Neural progenitor cell (in vitro differentiated cells): Measurements from ENCODE around the gene LRRC25. TPM values are rescaled to one million over a fixed set of nuclear protein-coding genes. Genes with fewer than 3 reads are reported as not detected.

Experiments
- DNase-seq: peaks from one replicate; pipeline ENCODE4 v3.0.0-alpha.2; 2016; ENCODE audit warnings: low spot score
- H2AFZ ChIP-seq: fragments of 200-600 bp; sonication (generic); replicated peaks from 2 replicates; pipeline ENCODE4 v1.6.1; 2016; ENCODE audit warnings: antibody characterized with exemption
- H3F3A ChIP-seq: fragments of 200-600 bp; sonication (generic); 2 replicates; pipeline ENCODE4 v1.6.1; 2016; ENCODE audit warnings: antibody characterized with exemption, low read depth
- H3K27ac ChIP-seq: fragments of 200-600 bp; sonication (generic); 2 replicates; pipeline ENCODE4 v1.5.1; 2016; ENCODE audit warnings: mild to moderate bottlenecking
- H3K27me3 ChIP-seq: fragments of 200-600 bp; sonication (generic); 2 replicates; pipeline ENCODE4 v1.6.1; 2016; ENCODE audit warnings: mild to moderate bottlenecking, moderate library complexity
- H3K36me3 ChIP-seq: fragments of 200-600 bp; sonication (generic); 2 replicates; pipeline ENCODE4 v1.5.1; 2016
- H3K4me1 ChIP-seq: fragments of 200-600 bp; sonication (generic); 2 replicates; pipeline ENCODE4 v1.6.1; 2016; ENCODE audit warnings: mixed run types
- H3K4me2 ChIP-seq: fragments of 200-600 bp; sonication (generic); 2 replicates; pipeline ENCODE4 v1.6.1; 2016
- H3K4me3 ChIP-seq: fragments of 200-600 bp; sonication (generic); 2 replicates; pipeline ENCODE4 v1.5.1; 2016
- H3K79me2 ChIP-seq: fragments of 200-600 bp; sonication (generic); 2 replicates; pipeline ENCODE4 v1.6.1; 2016; ENCODE audit warnings: low read depth
- H3K9ac ChIP-seq: fragments of 200-600 bp; sonication (generic); 2 replicates; pipeline ENCODE4 v1.6.1; 2016
- H3K9me3 ChIP-seq: fragments of 200-600 bp; sonication (generic); 2 replicates; pipeline ENCODE4 v1.5.1; 2016; ENCODE audit warnings: low read depth
- H4K20me1 ChIP-seq: fragments of 200-600 bp; sonication (generic); 2 replicates; pipeline ENCODE4 v1.6.1; 2016; ENCODE audit warnings: low read depth
- H3K27ac Mint-ChIP-seq: 3 replicates; pipeline ENCODE4 v1.8.0; 2021; ENCODE audit warnings: mixed read lengths
- H3K27me3 Mint-ChIP-seq: 2 replicates; pipeline ENCODE4 v1.8.0; 2022; ENCODE audit warnings: low read depth, mild to moderate bottlenecking, inconsistent platforms, moderate library complexity, mixed read lengths; ENCODE audit not compliant: insufficient read depth
- H3K36me3 Mint-ChIP-seq: 3 replicates; pipeline ENCODE4 v1.8.0; 2021; ENCODE audit warnings: mixed read lengths
- H3K4me1 Mint-ChIP-seq: 3 replicates; pipeline ENCODE4 v1.8.0; 2021; ENCODE audit warnings: mixed read lengths
- H3K4me3 Mint-ChIP-seq: 3 replicates; pipeline ENCODE4 v1.8.0; 2021; ENCODE audit warnings: mild to moderate bottlenecking, moderate library complexity, mixed read lengths
- H3K9me3 Mint-ChIP-seq: 3 replicates; pipeline ENCODE4 v1.8.0; 2020; ENCODE audit warnings: mixed read lengths
- EZH2 ChIP-seq: fragments of 200-600 bp; sonication (generic); IDR thresholded peaks from 2 replicates; pipeline ENCODE4 v1.6.1; 2017; ENCODE audit warnings: antibody characterized with exemption, mild to moderate bottlenecking, moderate library complexity
- EZH2phosphoT487 ChIP-seq: fragments of 200-600 bp; sonication (generic); IDR thresholded peaks from 2 replicates; pipeline ENCODE4 v1.6.1; 2017; ENCODE audit warnings: antibody characterized with exemption
- total RNA-seq: library from RNA; depleted of rRNA; stranded (reverse); fragments of >200 nt; gene quantifications from 2 replicates; pipeline ENCODE4 v1.2.3, GENCODE V29; 2015; ENCODE audit warnings: low replicate concordance
- TF ChIP-seq, protein P1 (sequence below): fragments of 200-600 bp; sonication (generic); IDR thresholded peaks from 2 replicates; pipeline ENCODE4 v1.5.1; 2017; ENCODE audit warnings: antibody characterized with exemption, mild to moderate bottlenecking

LRRC25 gene
- total RNA-seq, 1 donor from 2014 or later = not detected

GRCh38 chr19:18428787-18429674 is 31.6 kb upstream of the LRRC25 start:
- no peaks in the 10 kb centered on the region for H3K9me3 ChIP-seq
- no peak overlapping the region for H2AFZ ChIP-seq
- no peaks in the 10 kb centered on the region for H3K36me3 Mint-ChIP-seq
- peaks cover 6% of the 10 kb centered on the region for H3K27me3 Mint-ChIP-seq
- peak overlapping the region; percentile 88 for H3K4me2 ChIP-seq
- no peaks in the 10 kb centered on the region for H3K9me3 Mint-ChIP-seq
- peak overlapping the region; percentile 65 for H3K4me3 ChIP-seq
- no peak overlapping the region for H3K27ac Mint-ChIP-seq
- H3K27me3 ChIP-seq = no peaks in the 10 kb centered on the region
- no peak overlapping the region for H3K9ac ChIP-seq
- TF ChIP-seq, protein P1, sequence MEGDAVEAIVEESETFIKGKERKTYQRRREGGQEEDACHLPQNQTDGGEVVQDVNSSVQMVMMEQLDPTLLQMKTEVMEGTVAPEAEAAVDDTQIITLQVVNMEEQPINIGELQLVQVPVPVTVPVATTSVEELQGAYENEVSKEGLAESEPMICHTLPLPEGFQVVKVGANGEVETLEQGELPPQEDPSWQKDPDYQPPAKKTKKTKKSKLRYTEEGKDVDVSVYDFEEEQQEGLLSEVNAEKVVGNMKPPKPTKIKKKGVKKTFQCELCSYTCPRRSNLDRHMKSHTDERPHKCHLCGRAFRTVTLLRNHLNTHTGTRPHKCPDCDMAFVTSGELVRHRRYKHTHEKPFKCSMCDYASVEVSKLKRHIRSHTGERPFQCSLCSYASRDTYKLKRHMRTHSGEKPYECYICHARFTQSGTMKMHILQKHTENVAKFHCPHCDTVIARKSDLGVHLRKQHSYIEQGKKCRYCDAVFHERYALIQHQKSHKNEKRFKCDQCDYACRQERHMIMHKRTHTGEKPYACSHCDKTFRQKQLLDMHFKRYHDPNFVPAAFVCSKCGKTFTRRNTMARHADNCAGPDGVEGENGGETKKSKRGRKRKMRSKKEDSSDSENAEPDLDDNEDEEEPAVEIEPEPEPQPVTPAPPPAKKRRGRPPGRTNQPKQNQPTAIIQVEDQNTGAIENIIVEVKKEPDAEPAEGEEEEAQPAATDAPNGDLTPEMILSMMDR = no peak
- no peak for TF ChIP-seq EZH2phosphoT487
- no peak for TF ChIP-seq EZH2
- peaks cover 30% of the 10 kb centered on the region for H3K4me1 Mint-ChIP-seq
- DNase-seq = peak; percentile 98
- H3F3A ChIP-seq = peaks cover 45% of the 10 kb centered on the region
- H3K4me3 Mint-ChIP-seq = no peak overlapping the region
- peaks cover 1% of the 10 kb centered on the region for H3K79me2 ChIP-seq
- peaks cover 52% of the 10 kb centered on the region for H3K4me1 ChIP-seq
- H3K36me3 ChIP-seq = no peaks in the 10 kb centered on the region
- peak overlapping the region; percentile 50 for H3K27ac ChIP-seq
- H4K20me1 ChIP-seq = peaks cover 17% of the 10 kb centered on the region

- no peak overlapping the region for H3K9ac ChIP-seq
- H3K4me3 Mint-ChIP-seq = no peak overlapping the region
- H3K4me2 ChIP-seq = peak overlapping the region; percentile 88
Measured at GRCh38 chr19:18428173-18428786, 30.9 kb upstream of the LRRC25 start.

GRCh38 chr19:18427743-18428113 is 30.3 kb upstream of the LRRC25 start:
- H3K36me3 ChIP-seq = no peaks in the 10 kb centered on the region
- H3K9me3 Mint-ChIP-seq = no peaks in the 10 kb centered on the region
- no peak overlapping the region for H3K9ac ChIP-seq
- peaks cover 2% of the 10 kb centered on the region for H3K36me3 Mint-ChIP-seq
- peaks cover 41% of the 10 kb centered on the region for H3F3A ChIP-seq
- no peaks in the 10 kb centered on the region for H3K27me3 ChIP-seq
- H3K27me3 Mint-ChIP-seq = peaks cover 6% of the 10 kb centered on the region
- DNase-seq = no peak
- no peak overlapping the region for H3K4me2 ChIP-seq
- H2AFZ ChIP-seq = no peak overlapping the region
- peaks cover 28% of the 10 kb centered on the region for H4K20me1 ChIP-seq
- no peaks in the 10 kb centered on the region for H3K9me3 ChIP-seq
- peaks cover 42% of the 10 kb centered on the region for H3K4me1 Mint-ChIP-seq
- H3K4me3 ChIP-seq = no peak overlapping the region
- H3K27ac Mint-ChIP-seq = no peak overlapping the region
- no peak overlapping the region for H3K4me3 Mint-ChIP-seq
- peaks cover 51% of the 10 kb centered on the region for H3K4me1 ChIP-seq
- no peak overlapping the region for H3K27ac ChIP-seq
- TF ChIP-seq EZH2 (no peak), EZH2phosphoT487 (no peak)
- TF ChIP-seq, protein P1 = no peak
- no peaks in the 10 kb centered on the region for H3K79me2 ChIP-seq

More at GRCh38 chr19:18428173-18428786, 30.9 kb upstream of the LRRC25 start:
- Histone ChIP-seq H3K36me3 (no peaks in the 10 kb centered on the region), H3K27ac (no peak overlapping the region), H3F3A (peaks cover 46% of the 10 kb centered on the region), H2AFZ (no peak overlapping the region), H3K4me3 (peak overlapping the region; percentile 65), H3K79me2 (no peaks in the 10 kb centered on the region), H3K9me3 (no peaks in the 10 kb centered on the region), H3K27me3 (no peaks in the 10 kb centered on the region), H4K20me1 (peaks cover 22% of the 10 kb centered on the region), H3K4me1 (peaks cover 55% of the 10 kb centered on the region)
- DNase-seq = no peak
- Mint-ChIP-seq H3K4me1 (peaks cover 38% of the 10 kb centered on the region), H3K27ac (no peak overlapping the region), H3K36me3 (no peaks in the 10 kb centered on the region), H3K9me3 (no peaks in the 10 kb centered on the region), H3K27me3 (peaks cover 6% of the 10 kb centered on the region)
- TF ChIP-seq EZH2phosphoT487 (no peak), EZH2 (no peak)
- TF ChIP-seq, protein P1 = no peak
